ENCODE measurements around the gene PACRG.

Gene PACRG

GRCh38 chr6:163095401-163095800, 367.6 kb downstream of the PACRG start:
- H3K4me1 ChIP-seq (ENCODE audit: insufficient read depth, poor library complexity, severe bottlenecking): no peaks in the 10 kb centered on the region
- no peak overlapping the region for H3K4me3 ChIP-seq (ENCODE audit: severe bottlenecking)
- ATAC-seq (ENCODE audit: low read depth) (no peak), DNase-seq (ENCODE audit: low spot score) (no peak)
- H3K36me3 ChIP-seq (ENCODE audit: low read depth): no peaks in the 10 kb centered on the region
- no peak for TF ChIP-seq CTCF (IDR thresholded peaks at IDR 0.05; ENCODE audit: poor library complexity, severe bottlenecking)
- H3K9me3 ChIP-seq (ENCODE audit: severe bottlenecking): no peaks in the 10 kb centered on the region
- H3K27ac ChIP-seq (ENCODE audit: poor library complexity, severe bottlenecking): no peak overlapping the region
- peaks cover 10% of the 10 kb centered on the region for H3K27me3 ChIP-seq (ENCODE audit: insufficient read depth, poor library complexity, severe bottlenecking)

GRCh38 chr6:163098827-163099479, 371.2 kb downstream of the PACRG start:
- TF ChIP-seq CTCF (IDR thresholded peaks at IDR 0.05; ENCODE audit: poor library complexity, severe bottlenecking): no peak
- Histone ChIP-seq H3K27ac (ENCODE audit: poor library complexity, severe bottlenecking) (no peak overlapping the region), H3K4me1 (ENCODE audit: insufficient read depth, poor library complexity, severe bottlenecking) (no peaks in the 10 kb centered on the region), H3K36me3 (ENCODE audit: low read depth) (no peaks in the 10 kb centered on the region), H3K27me3 (ENCODE audit: insufficient read depth, poor library complexity, severe bottlenecking) (no peaks in the 10 kb centered on the region), H3K4me3 (ENCODE audit: severe bottlenecking) (no peak overlapping the region), H3K9me3 (ENCODE audit: severe bottlenecking) (no peaks in the 10 kb centered on the region)
- no peak for ATAC-seq (ENCODE audit: low read depth)
- DNase-seq (ENCODE audit: low spot score): no peak

DNA sequence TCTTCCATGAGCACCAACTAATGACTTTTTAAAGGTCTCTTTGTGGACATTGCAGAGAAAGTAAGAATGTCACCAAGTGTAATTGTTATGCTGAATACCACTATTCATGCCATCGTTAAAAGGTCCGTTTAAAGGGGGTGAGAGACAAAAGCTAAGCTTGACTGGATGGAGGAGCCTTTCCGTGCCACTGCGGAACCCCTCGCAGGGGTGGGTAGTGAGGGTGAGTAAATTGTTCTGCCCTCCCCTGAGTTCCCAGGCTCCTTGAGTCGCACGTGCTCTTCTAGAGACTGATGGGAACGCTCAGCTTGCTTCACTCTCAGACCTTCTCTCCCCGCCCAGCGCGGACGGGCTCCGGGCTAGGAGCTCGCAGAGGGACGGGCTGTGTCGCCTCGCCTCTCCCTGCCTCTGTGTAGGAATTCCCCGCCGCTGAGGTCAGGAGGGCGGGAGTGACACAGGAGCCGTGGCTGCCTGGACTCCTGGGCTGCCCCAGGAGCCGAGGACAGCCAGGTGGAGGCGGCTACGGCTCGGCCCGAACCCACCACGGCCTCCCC, 371.9 kb downstream of the PACRG start:
- Histone ChIP-seq H3K9me3 (ENCODE audit: severe bottlenecking) (no peaks in the 10 kb centered on the region), H3K27ac (ENCODE audit: poor library complexity, severe bottlenecking) (no peak overlapping the region), H3K27me3 (ENCODE audit: insufficient read depth, poor library complexity, severe bottlenecking) (no peaks in the 10 kb centered on the region), H3K4me1 (ENCODE audit: insufficient read depth, poor library complexity, severe bottlenecking) (no peaks in the 10 kb centered on the region), H3K4me3 (ENCODE audit: severe bottlenecking) (no peak overlapping the region), H3K36me3 (ENCODE audit: low read depth) (no peaks in the 10 kb centered on the region)
- no peak for TF ChIP-seq CTCF (IDR thresholded peaks at IDR 0.05; ENCODE audit: poor library complexity, severe bottlenecking)
- DNase-seq (ENCODE audit: low spot score) (no peak), ATAC-seq (ENCODE audit: low read depth) (no peak)

DNA sequence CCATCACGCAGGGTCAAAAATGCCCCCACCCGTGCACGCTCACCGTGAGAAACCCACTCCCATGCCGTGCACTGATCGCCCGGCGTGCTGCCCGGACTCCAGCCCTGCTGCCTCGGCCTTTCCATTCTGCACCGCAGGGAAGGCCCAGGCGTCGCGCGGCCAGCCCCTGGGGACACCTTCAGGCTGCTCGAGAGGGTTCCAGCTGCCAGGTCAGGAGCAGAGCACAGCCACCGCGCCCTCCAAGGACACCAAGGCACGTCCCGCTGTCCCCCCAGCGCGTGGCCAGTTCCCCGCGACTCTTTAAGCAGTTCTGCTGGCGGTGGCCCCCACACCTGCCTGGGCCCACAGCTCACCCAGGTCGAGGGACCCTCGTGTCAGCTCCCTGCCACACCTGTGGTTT, 372.5 kb downstream of the PACRG start:
- Histone ChIP-seq H3K4me3 (ENCODE audit: severe bottlenecking) (no peak overlapping the region), H3K27ac (ENCODE audit: poor library complexity, severe bottlenecking) (no peak overlapping the region), H3K27me3 (ENCODE audit: insufficient read depth, poor library complexity, severe bottlenecking) (no peaks in the 10 kb centered on the region), H3K9me3 (ENCODE audit: severe bottlenecking) (no peaks in the 10 kb centered on the region), H3K36me3 (ENCODE audit: low read depth) (no peaks in the 10 kb centered on the region), H3K4me1 (ENCODE audit: insufficient read depth, poor library complexity, severe bottlenecking) (no peaks in the 10 kb centered on the region)
- ATAC-seq (ENCODE audit: low read depth): no peak
- no peak for DNase-seq (ENCODE audit: low spot score)
- TF ChIP-seq CTCF (IDR thresholded peaks at IDR 0.05; ENCODE audit: poor library complexity, severe bottlenecking): no peak

- Histone ChIP-seq H3K27ac (ENCODE audit: poor library complexity, severe bottlenecking) (no peak overlapping the region), H3K36me3 (ENCODE audit: low read depth) (no peaks in the 10 kb centered on the region), H3K27me3 (ENCODE audit: insufficient read depth, poor library complexity, severe bottlenecking) (no peaks in the 10 kb centered on the region), H3K9me3 (ENCODE audit: severe bottlenecking) (peaks cover 3% of the 10 kb centered on the region), H3K4me1 (ENCODE audit: insufficient read depth, poor library complexity, severe bottlenecking) (no peaks in the 10 kb centered on the region), H3K4me3 (ENCODE audit: severe bottlenecking) (no peak overlapping the region)
- no peak for DNase-seq (ENCODE audit: low spot score)
- no peak for TF ChIP-seq CTCF (IDR thresholded peaks at IDR 0.05; ENCODE audit: poor library complexity, severe bottlenecking)
- ATAC-seq (ENCODE audit: low read depth): no peak
Observed at GRCh38 chr6:163113358-163113962, 385.7 kb downstream of the PACRG start.
